AG08395 (cell line): Measurements from ENCODE around the gene ZNF516.
"Not testable (repeated sequence)": the region's sequence is repeated elsewhere in the genome, so short reads cannot be mapped to it uniquely, and the experiment has no call there.

Experiments used
- DNase-seq: peaks from one replicate; pipeline ENCODE4 v3.0.0; 2012; ENCODE audit warnings: mixed read lengths, low spot score

Gene ZNF516, protein sequence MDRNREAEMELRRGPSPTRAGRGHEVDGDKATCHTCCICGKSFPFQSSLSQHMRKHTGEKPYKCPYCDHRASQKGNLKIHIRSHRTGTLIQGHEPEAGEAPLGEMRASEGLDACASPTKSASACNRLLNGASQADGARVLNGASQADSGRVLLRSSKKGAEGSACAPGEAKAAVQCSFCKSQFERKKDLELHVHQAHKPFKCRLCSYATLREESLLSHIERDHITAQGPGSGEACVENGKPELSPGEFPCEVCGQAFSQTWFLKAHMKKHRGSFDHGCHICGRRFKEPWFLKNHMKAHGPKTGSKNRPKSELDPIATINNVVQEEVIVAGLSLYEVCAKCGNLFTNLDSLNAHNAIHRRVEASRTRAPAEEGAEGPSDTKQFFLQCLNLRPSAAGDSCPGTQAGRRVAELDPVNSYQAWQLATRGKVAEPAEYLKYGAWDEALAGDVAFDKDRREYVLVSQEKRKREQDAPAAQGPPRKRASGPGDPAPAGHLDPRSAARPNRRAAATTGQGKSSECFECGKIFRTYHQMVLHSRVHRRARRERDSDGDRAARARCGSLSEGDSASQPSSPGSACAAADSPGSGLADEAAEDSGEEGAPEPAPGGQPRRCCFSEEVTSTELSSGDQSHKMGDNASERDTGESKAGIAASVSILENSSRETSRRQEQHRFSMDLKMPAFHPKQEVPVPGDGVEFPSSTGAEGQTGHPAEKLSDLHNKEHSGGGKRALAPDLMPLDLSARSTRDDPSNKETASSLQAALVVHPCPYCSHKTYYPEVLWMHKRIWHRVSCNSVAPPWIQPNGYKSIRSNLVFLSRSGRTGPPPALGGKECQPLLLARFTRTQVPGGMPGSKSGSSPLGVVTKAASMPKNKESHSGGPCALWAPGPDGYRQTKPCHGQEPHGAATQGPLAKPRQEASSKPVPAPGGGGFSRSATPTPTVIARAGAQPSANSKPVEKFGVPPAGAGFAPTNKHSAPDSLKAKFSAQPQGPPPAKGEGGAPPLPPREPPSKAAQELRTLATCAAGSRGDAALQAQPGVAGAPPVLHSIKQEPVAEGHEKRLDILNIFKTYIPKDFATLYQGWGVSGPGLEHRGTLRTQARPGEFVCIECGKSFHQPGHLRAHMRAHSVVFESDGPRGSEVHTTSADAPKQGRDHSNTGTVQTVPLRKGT

DNA sequence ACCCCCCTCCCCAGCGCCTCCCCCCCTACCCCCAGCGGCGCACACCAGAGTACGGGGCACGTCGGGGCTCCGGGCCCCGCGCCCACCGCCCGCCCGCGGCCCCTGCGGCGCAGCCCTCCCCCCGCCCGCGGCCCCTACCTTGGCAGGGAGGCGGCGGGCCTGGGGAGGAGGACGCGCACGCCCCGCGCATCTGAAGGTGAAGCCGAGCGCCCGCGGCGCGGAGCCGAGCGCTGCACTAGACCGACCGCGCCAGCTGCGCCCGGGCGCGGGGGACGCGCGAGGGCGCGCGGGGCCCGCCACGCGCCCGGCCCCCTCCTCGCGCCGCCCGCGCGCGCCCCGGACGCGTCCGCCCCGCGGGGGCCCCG, at the start of gene ZNF516:
ZNF516 (minus strand) TSS at position 237 of the 365 bp plus-strand sequence. CDS start 52,188 bp downstream, outside the sequence.
- no peak for DNase-seq

DNA sequence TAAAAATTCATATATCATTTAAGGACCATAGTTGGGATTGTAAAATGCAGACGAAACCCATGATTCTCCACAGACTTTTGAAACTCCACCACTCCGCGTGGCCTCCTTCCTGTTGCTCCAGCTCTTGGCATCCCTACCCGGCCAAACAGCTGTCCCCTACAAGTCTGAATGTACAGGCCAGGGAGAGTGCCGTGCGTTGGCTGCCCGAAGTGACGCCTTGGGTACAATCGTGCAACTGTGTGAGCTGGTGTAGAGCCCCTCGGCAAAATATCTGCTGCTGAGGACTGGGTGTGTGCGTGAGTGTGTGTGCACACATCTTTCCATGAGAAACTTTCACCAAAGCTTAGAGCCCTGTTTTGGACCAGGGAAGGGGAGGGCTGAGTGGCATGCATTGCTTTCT, 43.8 kb upstream of the ZNF516 start:
- DNase-seq: no peak

- no peak for DNase-seq
Measured at GRCh38 chr18:76537621-76538020, 42.6 kb upstream of the ZNF516 start.

- not testable (repeated sequence) for DNase-seq
Measured at GRCh38 chr18:76536593-76536992, 41.6 kb upstream of the ZNF516 start.

- no peak for DNase-seq
Measured at GRCh38 chr18:76532875-76533274, 37.8 kb upstream of the ZNF516 start.

GRCh38 chr18:76530846-76531245, 35.8 kb upstream of the ZNF516 start:
- DNase-seq: no peak

DNA sequence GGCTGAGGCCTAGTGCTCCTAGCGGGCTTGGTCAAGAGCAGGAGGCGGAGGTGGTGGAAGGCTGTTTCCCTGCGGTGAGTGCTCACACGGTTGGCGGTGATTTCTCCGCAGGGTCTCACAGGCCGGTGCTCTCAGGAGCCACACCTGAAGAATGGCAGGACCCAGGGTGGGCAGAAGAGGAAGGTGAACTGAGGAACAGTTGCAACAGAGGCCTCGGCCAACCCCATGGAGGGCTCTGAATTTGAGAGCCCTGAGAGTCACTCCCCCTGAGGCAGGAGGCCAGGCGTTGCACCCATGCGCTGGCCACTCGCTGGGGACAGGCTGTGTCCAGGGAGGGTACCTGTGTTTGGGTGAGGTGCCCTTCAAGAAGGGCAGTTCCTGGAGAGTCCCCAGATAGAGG, 35.3 kb upstream of the ZNF516 start:
- DNase-seq: no peak

DNA sequence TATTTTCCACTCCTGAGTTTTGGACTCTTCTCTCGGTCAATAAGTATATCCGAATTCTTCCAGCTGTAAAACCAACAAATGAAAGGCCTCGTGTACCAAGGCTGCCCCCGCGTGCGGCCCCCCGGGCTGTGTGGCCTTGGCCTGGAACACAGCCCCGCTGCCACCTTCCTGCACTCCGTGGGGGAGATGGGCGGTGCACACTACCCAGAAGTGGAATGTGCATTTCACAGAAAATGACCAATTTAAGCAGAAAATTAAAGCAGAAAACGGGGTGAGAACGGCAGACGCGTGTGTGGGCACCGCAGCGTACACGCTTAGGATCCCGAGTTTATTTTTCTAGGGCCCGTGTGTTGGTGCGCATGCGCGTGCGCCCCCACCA, 34.4 kb upstream of the ZNF516 start:
- no peak for DNase-seq

DNA sequence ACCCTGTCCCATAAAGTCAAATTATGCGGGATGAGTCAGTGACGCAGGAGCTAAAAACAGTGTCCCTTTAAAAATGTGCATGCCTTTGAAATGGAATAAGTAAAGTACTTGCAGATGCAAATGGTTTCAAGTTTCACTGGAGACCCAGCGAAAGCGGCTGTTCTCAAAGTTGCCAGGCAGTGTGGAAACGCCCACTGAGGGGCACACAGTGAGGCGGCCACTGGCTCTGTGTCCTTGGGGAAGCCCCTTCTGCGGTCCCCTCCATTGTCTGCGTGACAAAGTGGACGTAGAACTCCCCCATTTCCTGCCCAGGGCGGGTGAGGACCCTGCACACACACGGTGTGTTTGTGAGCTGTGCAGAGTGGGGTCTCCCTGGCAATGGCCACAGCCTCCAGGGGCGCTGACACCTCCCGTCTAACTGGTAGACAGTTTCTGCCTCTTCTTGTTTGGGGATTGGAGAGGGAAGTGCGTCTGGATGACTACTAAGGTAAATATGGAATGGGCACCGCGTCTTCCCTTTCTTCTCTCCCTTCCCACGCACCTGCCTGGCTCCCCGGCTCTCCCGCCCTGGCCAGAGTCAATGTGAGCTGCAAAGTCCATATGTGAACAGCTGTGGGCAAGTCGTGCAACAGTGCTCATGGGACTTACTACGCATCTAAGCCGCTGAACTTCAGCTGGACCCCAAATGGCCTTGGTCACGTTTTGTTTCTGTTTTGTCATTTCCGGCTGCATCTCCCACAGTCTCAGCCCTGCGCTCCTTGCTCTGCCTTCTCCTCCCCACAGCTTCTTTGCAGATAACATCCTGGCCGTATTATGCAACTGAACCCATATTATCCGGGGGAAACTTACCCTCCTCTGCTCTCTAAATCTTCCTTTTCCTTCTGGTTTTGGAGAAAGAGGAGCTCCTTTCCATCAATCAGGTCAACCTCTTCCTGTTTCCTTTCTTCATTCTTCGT, 33.7 kb upstream of the ZNF516 start:
- peak; percentile 48 for DNase-seq

GRCh38 chr18:76525911-76526310, 30.9 kb upstream of the ZNF516 start:
- no peak for DNase-seq

DNA sequence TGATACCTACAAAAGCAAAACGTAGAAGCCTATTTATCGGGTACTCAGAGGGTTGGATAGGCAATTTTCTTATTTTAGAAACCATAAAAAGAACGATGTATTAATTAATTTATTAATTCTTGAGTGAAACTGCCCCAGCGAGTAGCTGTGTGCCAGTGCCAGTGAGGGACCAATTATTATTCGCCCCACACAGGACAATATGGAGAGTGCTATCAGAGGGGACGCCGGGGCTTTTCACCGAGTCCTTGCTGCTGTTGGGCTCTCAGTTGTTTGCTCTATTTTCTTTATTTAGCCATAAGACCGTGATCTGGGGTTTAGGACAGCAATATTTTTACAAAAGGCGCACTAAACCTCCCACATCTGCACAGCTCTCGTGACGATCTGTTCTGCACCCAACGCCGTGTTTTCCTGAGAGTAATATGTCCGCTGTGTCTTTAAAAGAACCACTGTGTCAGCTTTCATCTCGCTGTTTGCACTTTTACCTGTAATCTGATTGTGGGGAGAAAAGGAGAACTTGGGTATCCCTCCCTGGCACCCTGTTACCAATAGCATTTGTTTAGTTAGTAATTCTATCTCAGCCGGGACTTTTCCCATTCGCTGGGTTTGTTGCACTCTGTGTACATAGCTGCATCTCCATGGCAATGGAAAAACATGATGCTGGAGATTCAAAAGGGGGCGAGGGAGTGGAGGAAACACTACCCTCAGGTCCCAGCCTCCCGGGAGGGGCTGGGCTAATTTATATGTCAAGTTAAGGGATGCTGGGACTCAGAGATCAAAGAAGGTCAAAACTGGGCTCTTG, 30.1 kb upstream of the ZNF516 start:
- DNase-seq: peak; percentile 75

- no peak for DNase-seq
Measured at GRCh38 chr18:76524477-76524876, 29.4 kb upstream of the ZNF516 start.

DNA sequence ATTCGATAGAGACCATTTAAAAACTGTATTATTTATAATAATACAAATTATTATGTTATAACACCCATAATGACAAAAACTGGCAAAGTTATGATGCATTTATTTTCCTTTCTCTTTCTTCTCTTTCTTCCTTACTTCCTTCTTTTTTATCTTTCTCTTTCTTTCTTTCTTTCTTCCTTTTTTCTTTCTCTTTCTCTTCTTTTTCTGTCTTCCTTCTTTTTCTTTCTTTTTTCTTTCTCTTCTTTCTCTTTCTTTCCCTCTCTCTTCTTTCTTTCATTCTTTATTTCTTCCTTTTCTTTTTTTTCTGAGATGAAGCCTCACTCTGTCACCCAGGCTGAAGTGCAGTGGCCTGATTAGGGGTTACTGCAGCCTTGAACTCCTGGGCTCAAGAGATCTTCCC, 27.5 kb upstream of the ZNF516 start:
- DNase-seq: no peak

- DNase-seq: no peak
Measured at GRCh38 chr18:76522122-76522503, 27.1 kb upstream of the ZNF516 start.

DNA sequence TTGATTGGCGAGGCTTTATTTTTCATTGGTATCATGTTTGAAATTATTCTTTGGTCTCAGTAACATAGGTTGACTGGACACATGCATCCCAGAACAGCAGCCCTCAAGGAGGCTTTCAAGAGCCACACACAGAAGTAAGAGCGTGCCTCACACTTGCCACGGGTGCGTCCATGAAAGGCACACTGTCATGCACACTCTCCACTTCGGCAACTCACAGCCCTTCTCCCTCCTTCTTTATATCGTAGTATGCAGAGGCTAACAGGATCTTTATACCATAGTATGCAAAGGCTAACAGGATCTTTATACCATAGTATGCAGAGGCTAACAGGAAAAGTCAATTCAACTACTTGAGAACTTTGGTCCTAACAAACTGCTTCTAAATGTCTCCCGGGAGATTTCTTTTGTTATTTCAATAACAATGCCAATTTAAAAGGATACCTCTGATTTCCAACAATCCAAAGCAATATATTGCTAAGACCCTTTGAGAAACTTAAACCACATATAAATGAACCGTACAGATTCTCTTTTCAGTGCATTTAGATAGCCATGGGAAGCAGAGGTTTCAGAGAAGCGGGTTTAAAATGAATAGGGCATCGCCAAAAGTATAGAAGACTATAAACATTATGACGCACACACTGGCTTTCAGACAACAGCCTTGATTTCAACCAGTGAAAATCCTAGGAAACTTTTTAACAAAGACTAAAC, 26.5 kb upstream of the ZNF516 start:
- no peak for DNase-seq

DNA sequence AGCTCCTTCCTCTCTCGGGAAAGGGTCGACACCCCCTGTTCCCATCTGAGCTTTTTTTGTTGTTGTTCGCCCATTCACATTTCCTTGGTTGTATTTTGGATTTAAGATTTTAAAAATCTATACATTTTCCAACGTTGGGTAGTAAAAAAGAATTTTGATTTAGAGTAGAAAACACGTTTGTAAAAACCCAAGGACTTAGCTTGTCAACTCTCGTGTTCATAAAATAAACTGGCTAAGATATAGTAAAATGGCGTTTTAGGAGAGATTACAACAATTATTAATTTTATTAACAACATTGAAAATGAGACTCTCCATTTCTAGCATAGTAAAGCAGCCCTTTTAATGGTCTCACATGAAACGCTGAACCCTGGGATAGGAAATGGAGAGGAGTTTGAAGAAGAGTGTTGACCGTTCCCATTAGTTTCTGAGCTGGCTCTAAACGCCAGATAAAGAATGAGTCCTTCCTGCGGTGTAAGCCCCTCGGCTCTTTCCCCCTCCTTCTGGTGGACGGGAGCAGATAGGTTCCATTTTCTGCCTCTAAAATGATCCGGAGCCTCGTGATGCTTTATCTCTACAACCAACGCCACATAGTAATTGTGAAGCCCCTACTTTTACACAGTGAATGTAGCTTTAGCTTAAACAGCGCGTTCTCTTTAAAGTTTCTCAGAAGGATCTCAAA, 24.0 kb upstream of the ZNF516 start:
- DNase-seq: no peak

DNA sequence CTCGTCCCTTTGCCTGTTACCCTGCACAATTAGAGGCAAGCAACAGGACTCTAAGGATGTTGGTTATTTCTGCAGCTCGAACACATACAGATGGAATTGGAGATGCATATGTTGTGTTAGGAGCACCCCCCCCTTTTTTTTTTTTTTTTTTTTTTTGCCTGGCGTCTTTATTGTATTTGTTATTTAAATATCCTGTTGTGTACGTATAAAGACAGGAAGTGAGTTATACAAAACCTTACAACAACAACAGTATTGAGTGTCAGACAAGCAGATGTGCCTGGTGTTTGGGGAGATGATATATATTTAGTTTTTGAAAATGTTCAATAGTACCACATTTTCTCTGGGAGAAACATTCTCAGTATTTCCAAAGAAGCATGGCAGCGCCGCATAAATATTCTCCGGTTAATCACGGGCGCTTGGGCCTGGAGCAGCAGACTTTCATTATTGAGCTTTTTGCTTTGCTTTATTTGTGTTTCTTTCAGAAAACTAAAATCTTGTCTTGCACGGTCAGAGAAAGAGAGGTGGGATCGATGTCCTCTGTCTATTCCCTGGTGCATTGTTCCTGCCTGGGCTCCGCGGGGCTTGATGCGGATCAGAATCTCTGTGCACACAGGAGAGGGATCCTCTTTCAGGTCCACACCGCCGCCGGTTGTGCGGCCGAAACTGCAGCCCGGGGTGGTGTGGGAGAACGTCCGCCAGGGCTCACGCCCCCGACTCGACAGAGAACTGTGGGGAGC, 23.2 kb upstream of the ZNF516 start:
- DNase-seq: peak; percentile 49

GRCh38 chr18:76515576-76515975, 20.5 kb upstream of the ZNF516 start:
- no peak for DNase-seq

DNA sequence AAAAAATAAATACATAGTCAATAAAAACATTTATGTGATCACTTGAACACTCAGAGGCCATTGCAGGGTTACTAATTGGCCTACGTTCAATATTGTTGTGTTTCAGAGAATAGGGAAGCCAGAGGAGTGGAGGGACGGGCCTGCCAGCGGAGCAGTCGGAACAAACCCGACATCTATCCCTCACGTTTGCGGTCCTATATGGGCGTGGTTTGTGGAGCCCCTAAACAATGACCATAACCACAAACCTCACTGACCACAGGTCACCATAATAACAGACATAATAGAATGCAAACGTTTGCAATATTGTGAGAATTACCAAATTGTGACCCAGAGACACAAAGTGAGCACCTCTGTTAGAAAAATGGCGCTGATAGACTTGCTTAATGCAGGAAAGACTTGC, 19.5 kb upstream of the ZNF516 start:
- no peak for DNase-seq
